Skeletal muscle tissue (tissue), 4 donors: ENCODE data around the gene CTSF. TPM values are rescaled to one million over a fixed set of nuclear protein-coding genes. Genes with fewer than 3 reads are reported as not detected.
A peak's percentile ranks its signal among the peaks of the same experiment; 100 is the strongest.

Experiments
- H3K27ac ChIP-seq: one replicate; pipeline ENCODE4 v1.7.0; 2013; ENCODE audit warnings: mild to moderate bottlenecking, low read depth, low read length, inconsistent platforms
- H3K27me3 ChIP-seq, 3 donors: one replicate each; pipeline ENCODE4 v1.7.0; 2013; ENCODE audit warnings: low read length in 3 of 3; ENCODE audit not compliant: control insufficient read depth in 3 of 3, insufficient read depth in 3 of 3
- H3K36me3 ChIP-seq, 3 donors: one replicate each; pipeline ENCODE4 v1.7.0; 2013; ENCODE audit warnings: low read length in 3 of 3; ENCODE audit not compliant: control insufficient read depth in 3 of 3, insufficient read depth in 3 of 3
- H3K4me1 ChIP-seq, 3 donors: one replicate each; pipeline ENCODE4 v1.7.0; 2013; ENCODE audit warnings: low read length in 3 of 3, mild to moderate bottlenecking in 3 of 3; ENCODE audit not compliant: control insufficient read depth in 3 of 3, insufficient read depth in 3 of 3
- H3K4me3 ChIP-seq, 3 donors: one replicate each; pipeline ENCODE4 v1.7.0; 2013; ENCODE audit warnings: low read length in 3 of 3
- H3K9ac ChIP-seq, 3 donors: one replicate each; pipeline ENCODE4 v1.7.0; 2013; ENCODE audit warnings: low read length in 3 of 3, mild to moderate bottlenecking in 3 of 3, moderate library complexity in 2 of 3, low read depth in 1 of 3
- H3K9me3 ChIP-seq, 3 donors: one replicate each; pipeline ENCODE4 v1.7.0; 2013; ENCODE audit warnings: low read length in 3 of 3; ENCODE audit not compliant: control insufficient read depth in 3 of 3
- total RNA-seq: library from RNA; depleted of rRNA; stranded (reverse); fragments of >200 nt; gene quantifications from one replicate; pipeline ENCODE4 v1.2.3, GENCODE V29; 2014
- donor health status: Osteomylitis.

Gene CTSF
- total RNA-seq, 1 donor from 2014 or later: 27.1 TPM

DNA sequence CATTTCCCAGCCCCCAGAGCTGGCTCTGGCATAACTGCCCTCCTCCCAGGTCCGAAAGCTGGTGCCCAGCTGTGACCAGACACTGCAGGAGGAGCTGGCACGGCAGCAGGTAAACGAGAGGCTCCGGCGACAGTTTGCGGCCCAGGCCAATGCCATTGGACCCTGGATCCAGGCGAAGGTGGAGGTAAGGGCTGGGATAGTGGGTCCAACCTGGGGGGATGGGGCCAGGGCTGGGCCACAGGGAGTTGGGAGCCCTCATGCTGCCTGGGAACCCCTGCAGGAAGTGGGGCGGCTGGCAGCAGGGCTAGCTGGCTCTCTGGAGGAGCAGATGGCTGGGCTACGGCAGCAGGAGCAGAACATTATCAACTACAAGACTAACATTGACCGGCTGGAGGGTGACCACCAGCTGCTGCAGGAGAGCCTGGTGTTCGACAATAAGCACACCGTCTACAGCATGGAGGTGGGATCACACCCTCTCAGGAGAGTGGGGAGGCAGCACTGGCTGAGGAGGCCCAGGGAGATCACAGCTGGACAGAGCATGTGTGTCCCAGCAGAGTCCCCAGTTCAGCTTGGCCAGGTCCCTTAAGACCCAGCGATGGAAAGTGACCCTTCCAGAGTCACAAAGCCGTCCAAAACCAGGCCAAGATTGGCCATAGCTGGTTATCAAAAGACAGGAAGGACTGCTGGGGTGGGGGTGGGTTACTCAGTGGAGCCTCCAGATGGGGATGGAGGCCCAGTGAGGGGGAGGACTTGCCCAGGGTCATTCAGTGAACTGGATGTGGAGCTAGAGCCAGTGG is 7.0 kb downstream of the CTSF start:
- no peak overlapping the region for H3K4me3 ChIP-seq
- H3K27ac ChIP-seq: no peak overlapping the region
- H3K36me3 ChIP-seq: peaks cover 32 to 57% (median 53%) of the 10 kb centered on the region in 3 donors
- peaks cover 3 to 24% (median 19%) of the 10 kb centered on the region in 3 donors for H3K4me1 ChIP-seq
- peaks cover 5 to 9% (median 8%) of the 10 kb centered on the region in 3 donors for H3K27me3 ChIP-seq
- H3K9ac ChIP-seq: no peak overlapping the region
- H3K9me3 ChIP-seq: no peaks in the 10 kb centered on the region

DNA sequence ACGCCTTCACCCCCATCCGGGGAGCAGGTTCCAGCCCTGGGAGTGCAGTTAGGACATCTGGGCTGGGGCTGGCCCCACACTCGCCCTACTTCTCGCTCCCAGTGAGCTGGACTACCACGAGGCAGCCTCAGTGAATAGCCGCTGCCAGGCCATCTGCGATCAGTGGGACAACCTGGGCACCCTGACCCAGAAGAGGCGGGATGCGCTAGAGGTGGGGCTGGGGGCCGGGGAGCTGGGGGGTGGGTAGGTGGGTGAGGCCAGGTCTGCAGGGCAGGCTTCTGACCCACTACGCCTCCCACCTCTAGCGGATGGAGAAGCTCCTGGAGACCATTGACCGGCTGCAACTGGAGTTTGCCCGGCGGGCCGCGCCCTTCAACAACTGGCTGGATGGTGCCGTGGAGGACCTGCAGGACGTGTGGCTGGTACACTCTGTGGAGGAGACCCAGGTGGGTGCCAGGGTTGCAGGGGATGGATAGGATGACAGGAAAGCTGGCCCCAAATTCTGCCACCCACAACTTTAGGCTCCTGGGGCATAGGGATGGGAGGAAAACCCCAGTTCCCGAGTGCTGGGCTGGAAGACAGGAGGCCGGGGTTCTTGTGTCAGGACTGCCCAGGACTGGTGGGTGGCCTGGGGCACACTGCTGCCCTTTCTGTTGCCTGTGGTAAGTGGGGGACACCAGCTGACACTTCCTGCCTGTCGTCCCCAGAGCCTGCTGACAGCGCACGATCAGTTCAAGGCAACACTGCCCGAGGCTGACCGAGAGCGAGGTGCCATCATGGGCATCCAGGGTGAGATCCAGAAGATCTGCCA is 8.3 kb downstream of the CTSF start:
- peaks cover 23 to 65% (median 45%) of the 10 kb centered on the region in 3 donors for H3K36me3 ChIP-seq
- no peak overlapping the region for H3K4me3 ChIP-seq
- peaks cover 3 to 30% (median 29%) of the 10 kb centered on the region in 3 donors for H3K4me1 ChIP-seq
- no peak overlapping the region for H3K9ac ChIP-seq
- no peaks in the 10 kb centered on the region for H3K9me3 ChIP-seq
- H3K27me3 ChIP-seq: peaks cover 8 to 12% (median 9%) of the 10 kb centered on the region in 3 donors
- H3K27ac ChIP-seq: no peak overlapping the region

DNA sequence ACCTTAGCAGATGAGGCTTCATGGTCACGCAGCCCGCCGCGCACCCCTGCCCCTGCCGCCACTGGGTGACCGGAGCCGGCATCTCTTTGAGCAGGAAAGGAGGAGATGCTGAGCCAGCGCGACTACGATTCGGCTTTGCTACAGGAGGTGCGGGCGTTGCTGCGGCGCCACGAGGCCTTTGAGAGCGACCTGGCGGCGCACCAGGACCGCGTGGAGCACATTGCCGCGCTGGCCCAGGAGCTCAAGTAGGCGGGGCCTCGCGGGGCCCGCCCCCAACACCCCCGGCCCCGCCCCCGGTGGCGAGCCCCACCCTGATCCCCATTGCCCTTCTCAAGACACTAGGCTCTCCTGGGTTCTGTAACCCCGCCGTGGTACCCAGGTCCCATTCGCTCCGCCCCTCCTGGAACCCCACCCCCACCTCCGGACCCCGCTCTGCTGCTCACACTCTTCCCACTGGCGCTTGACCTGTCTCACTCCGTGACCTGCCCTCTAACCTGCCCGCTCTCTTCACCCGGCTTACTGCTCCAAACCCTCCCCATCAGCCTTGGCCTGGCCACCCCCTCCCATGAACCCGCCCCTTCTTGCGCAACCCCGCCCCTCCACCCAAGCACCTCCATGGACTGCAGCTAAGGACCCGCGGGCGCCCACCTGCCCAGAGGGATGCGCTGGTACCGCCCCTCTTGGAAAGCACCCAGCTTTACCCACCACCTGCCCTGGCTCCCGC is 9.1 kb downstream of the CTSF start:
- peaks cover 8 to 12% (median 9%) of the 10 kb centered on the region in 3 donors for H3K27me3 ChIP-seq
- H3K9ac ChIP-seq: peak overlapping the region in 1 of 3 donors; percentile 16
- peaks cover 3 to 30% (median 29%) of the 10 kb centered on the region in 3 donors for H3K4me1 ChIP-seq
- peaks cover 17 to 64% (median 38%) of the 10 kb centered on the region in 3 donors for H3K36me3 ChIP-seq
- H3K27ac ChIP-seq: no peak overlapping the region
- no peaks in the 10 kb centered on the region for H3K9me3 ChIP-seq
- H3K4me3 ChIP-seq: no peak overlapping the region

DNA sequence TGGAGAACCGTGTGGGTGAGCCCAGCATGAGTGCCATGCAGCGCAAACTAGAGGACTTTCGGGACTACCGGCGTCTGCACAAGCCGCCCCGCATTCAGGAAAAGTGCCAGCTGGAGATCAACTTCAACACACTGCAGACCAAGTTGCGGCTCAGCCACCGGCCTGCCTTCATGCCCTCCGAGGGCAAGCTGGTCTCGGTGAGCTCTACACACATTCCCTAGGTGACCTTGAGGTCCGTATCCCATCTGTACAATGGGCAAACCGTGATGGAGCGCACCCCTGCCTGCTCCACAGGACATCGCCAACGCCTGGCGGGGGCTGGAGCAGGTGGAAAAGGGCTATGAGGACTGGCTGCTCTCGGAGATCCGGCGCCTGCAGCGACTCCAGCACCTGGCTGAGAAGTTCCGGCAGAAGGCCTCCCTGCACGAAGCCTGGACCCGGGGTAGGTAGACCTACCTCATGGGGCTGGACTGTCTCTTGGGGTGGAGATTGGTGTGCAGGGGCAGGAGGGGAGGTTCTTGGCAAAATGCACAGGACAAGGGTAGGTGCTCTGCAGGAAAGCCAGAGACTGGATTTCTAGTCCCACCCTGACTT is 10.6 kb downstream of the CTSF start:
- H3K9ac ChIP-seq: no peak overlapping the region
- peaks cover 3 to 30% (median 29%) of the 10 kb centered on the region in 3 donors for H3K4me1 ChIP-seq
- H3K4me3 ChIP-seq: no peak overlapping the region
- peaks cover 9 to 51% (median 28%) of the 10 kb centered on the region in 3 donors for H3K36me3 ChIP-seq
- peaks cover 8 to 12% (median 9%) of the 10 kb centered on the region in 3 donors for H3K27me3 ChIP-seq
- no peak overlapping the region for H3K27ac ChIP-seq
- H3K9me3 ChIP-seq: no peaks in the 10 kb centered on the region

DNA sequence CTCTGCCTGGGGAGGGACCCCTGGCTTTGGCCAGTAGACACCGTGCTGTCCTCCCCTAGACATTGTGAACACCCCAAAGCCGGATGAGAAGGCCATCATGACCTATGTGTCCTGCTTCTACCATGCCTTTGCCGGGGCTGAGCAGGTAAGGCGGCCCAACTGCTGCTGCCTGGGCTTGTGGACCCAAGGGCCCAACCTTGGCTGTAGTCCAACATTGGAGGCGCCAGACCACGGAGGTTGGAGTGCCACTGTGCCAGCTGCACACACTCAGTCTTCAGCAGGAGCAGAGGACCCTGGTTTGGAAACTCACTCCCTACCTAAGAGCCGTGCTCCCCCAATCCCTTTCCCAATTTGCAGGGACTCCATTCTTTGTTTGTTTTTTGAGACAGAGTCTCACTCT is 12.3 kb downstream of the CTSF start:
- H3K4me1 ChIP-seq: peaks cover 3 to 43% (median 33%) of the 10 kb centered on the region in 3 donors
- H3K27me3 ChIP-seq: peaks cover 8 to 12% (median 9%) of the 10 kb centered on the region in 3 donors
- no peaks in the 10 kb centered on the region for H3K9me3 ChIP-seq
- H3K27ac ChIP-seq: no peak overlapping the region
- H3K4me3 ChIP-seq: no peak overlapping the region
- peaks cover 0 to 39% (median 22%) of the 10 kb centered on the region in 3 donors for H3K36me3 ChIP-seq
- H3K9ac ChIP-seq: no peak overlapping the region

DNA sequence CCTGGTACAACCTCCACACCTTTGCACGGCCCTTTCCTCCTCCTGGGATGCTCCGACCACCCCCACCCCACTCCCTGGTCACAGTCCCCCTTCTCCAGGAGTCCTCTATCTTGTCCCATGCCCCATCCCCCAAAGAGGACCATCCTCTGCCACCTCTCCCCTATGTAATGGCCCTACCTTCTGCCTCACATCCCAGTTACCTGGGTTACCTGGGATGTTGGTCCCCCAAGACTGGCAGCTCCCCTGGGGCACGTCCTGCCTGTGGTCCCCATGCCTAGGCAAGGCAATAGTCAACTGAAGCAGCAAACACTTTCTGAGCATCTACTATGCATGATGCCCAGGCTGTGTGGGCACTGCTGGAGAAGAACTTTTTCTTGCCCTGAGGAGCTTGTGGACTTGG is 13.0 kb downstream of the CTSF start:
- peaks cover 8 to 12% (median 9%) of the 10 kb centered on the region in 3 donors for H3K27me3 ChIP-seq
- no peaks in the 10 kb centered on the region for H3K9me3 ChIP-seq
- no peak overlapping the region for H3K27ac ChIP-seq
- H3K9ac ChIP-seq: no peak overlapping the region
- H3K4me1 ChIP-seq: peaks cover 3 to 50% (median 40%) of the 10 kb centered on the region in 3 donors
- no peak overlapping the region for H3K4me3 ChIP-seq
- H3K36me3 ChIP-seq: peaks cover 0 to 37% (median 19%) of the 10 kb centered on the region in 3 donors

DNA sequence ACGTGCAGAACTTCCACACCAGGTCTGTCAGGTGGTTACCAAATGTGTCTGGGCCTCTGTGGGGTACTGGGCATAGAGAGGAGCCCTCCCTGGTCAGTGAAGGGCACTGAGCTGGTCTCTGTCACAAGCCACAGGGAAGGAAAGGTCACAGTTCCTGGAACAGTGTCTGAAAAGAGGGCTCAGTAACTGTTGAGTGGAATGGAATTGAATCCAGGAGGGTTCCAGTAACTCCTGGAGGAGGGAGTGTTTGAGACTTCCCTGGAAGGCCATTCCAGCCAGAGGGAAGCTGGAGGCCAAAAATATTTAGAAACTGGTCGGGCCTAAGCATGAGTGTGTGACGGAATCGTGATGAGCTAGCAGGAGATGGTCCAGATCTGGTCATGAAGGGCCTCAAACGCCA is 13.8 kb downstream of the CTSF start:
- no peak overlapping the region for H3K9ac ChIP-seq
- peaks cover 8 to 12% (median 9%) of the 10 kb centered on the region in 3 donors for H3K27me3 ChIP-seq
- peaks cover 3 to 54% (median 48%) of the 10 kb centered on the region in 3 donors for H3K4me1 ChIP-seq
- H3K36me3 ChIP-seq: peaks cover 0 to 39% (median 15%) of the 10 kb centered on the region in 3 donors
- no peak overlapping the region for H3K4me3 ChIP-seq
- H3K9me3 ChIP-seq: no peaks in the 10 kb centered on the region
- no peak overlapping the region for H3K27ac ChIP-seq

DNA sequence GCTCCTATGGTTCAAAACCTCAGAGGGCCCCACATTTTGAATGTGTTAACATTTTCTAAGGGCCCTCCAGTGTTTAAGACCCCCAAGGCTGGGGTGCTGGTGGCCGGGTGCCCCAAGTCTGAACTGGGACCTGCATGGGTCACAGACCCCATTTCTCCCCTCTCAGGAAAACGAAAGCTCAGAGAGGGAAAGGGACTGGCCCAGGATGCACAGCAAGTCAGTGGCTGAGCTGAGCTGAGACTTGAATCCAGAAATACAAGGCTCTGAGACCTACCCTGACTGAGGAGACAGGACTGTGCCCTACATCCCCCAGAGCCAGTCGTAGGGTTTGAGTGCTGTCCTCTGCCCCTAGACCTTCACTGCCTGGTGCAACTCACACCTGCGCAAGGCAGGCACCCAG is 17.5 kb downstream of the CTSF start:
- Histone ChIP-seq H3K27ac (peak overlapping the region; percentile 30), H3K9ac (no peak overlapping the region), H3K4me1 (peaks cover 27 to 60% (median 31%) of the 10 kb centered on the region in 3 donors), H3K36me3 (peaks cover 0 to 23% (median 8%) of the 10 kb centered on the region in 3 donors), H3K27me3 (peaks cover 0 to 5% (median 0%) of the 10 kb centered on the region in 3 donors), H3K4me3 (no peak overlapping the region), H3K9me3 (no peaks in the 10 kb centered on the region)

DNA sequence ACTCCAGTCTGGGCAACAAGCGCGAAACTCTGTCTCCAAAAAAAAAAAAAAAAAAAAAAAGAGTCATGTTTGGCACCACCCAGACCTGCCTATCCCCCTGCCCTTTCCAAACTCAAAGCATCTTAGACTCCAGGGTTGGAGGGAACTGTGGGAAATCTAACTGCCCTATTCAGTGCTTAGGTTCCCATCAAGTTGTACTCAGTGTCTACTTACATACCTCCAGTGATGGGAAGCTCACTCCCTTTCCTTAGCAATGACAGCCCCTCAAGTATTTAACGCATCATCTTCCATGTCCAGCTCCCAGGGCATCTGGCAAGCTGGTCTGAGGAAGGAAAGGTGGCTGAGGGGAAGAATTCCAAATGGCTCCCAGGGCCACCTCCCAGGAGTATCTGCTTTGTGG is 18.7 kb downstream of the CTSF start:
- Histone ChIP-seq H3K4me3 (peak overlapping the region in 2 of 3 donors; percentile 2 to 57), H3K4me1 (peaks cover 34 to 68% (median 36%) of the 10 kb centered on the region in 3 donors), H3K27ac (peak overlapping the region; percentile 30), H3K9me3 (no peaks in the 10 kb centered on the region), H3K9ac (peak overlapping the region in 1 of 3 donors; percentile 43), H3K36me3 (peaks cover 0 to 20% (median 7%) of the 10 kb centered on the region in 3 donors), H3K27me3 (no peaks in the 10 kb centered on the region)
